GM23338 (cell line): Measurements from ENCODE around the gene SIRT2. TPM values are rescaled to one million over a fixed set of nuclear protein-coding genes. Genes with fewer than 3 reads are reported as not detected.

Source experiments
- POLR2AphosphoS5 ChIP-seq: IDR thresholded peaks from 2 replicates; pipeline ENCODE4 v1.6.1; 2016; ENCODE audit warnings: antibody characterized with exemption, low read depth
- REST ChIP-seq: IDR thresholded peaks from one replicate; pipeline ENCODE4 v1.6.1; 2018; ENCODE audit warnings: antibody characterized with exemption; ENCODE audit not compliant: unreplicated experiment
- STAT1 ChIP-seq: IDR thresholded peaks from one replicate; pipeline ENCODE4 v1.6.1; 2016; ENCODE audit warnings: antibody characterized with exemption; ENCODE audit not compliant: unreplicated experiment
- ZNF462 ChIP-seq: fragments of 250-450 bp; sonication (Bioruptor Pico); IDR thresholded peaks from 2 replicates; pipeline ENCODE4 v1.5.0; 2020; ENCODE audit warnings: mild to moderate bottlenecking, moderate library complexity
- polyA plus RNA-seq: library from polyadenylated mRNA; unstranded; fragments of >200 nt; fragmentation: Nextera tagmentation; extraction: Ambion mirVana; gene quantifications from 2 replicates; pipeline ENCODE4 v1.2.1, GENCODE V29; 2016
- total RNA-seq: library from RNA; depleted of rRNA; stranded (reverse); fragments of >200 nt; shearing (Covaris generic); gene quantifications from 2 replicates; pipeline ENCODE4 v1.2.3, GENCODE V29; 2014

The SIRT2 gene
- total and polyA plus RNA-seq, 2 experiments from 2014 or later: 2.7 to 8.4 TPM

- TF ChIP-seq ZNF462 (CRISPR knock-in tag) (no peak), REST (no peak), STAT1 (no peak), POLR2AphosphoS5 (no peak)
These were observed 18.4 kb downstream of the SIRT2 start (continued) for GRCh38 chr19:38880882-38881609.
